HCT116 (cell line): ENCODE results near the gene IFNA14.

Experiments used
- CEBPB ChIP-seq: IDR thresholded peaks from 2 replicates; pipeline ENCODE4 v1.6.1; 2012; ENCODE audit warnings: low read depth
- CTCF ChIP-seq, 3 experiments: fragments of 200-600 bp in 1 of 3; sonication (generic) in 1 of 3; IDR thresholded peaks in 2 of 3; conservative IDR thresholded peaks in 1 of 3; 2 replicates each; pipeline ENCODE4 v1.5.1; 2012 to 2017; ENCODE audit warnings: low read depth in 2 of 3, low read length in 2 of 3, antibody characterized with exemption in 1 of 3, borderline replicate concordance in 1 of 3, control low read depth in 1 of 3, mild to moderate bottlenecking in 1 of 3, mixed read lengths in 1 of 3, mixed run types in 1 of 3, moderate library complexity in 1 of 3; ENCODE audit not compliant: insufficient read depth in 1 of 3
- EGR1 ChIP-seq: IDR thresholded peaks from 2 replicates; pipeline ENCODE4 v1.6.1; 2012; ENCODE audit warnings: low read depth
- EZH2 ChIP-seq: fragments of 200-600 bp; sonication (generic); IDR thresholded peaks from 2 replicates; pipeline ENCODE4 v1.6.1; 2017; ENCODE audit warnings: antibody characterized with exemption, mixed run types
- EZH2phosphoT487 ChIP-seq: fragments of 200-600 bp; IDR thresholded peaks from 2 replicates; pipeline ENCODE4 v1.6.1; 2018; ENCODE audit warnings: antibody characterized with exemption, borderline replicate concordance
- POLR2A ChIP-seq: IDR thresholded peaks from 2 replicates; pipeline ENCODE4 v1.7.0; 2011; ENCODE audit warnings: borderline replicate concordance; ENCODE audit not compliant: insufficient read depth, insufficient read length; ENCODE audit errors: extremely low read depth
- POLR2AphosphoS5 ChIP-seq: IDR thresholded peaks from 2 replicates; pipeline ENCODE4 v1.6.1; 2011; ENCODE audit warnings: mild to moderate bottlenecking, low read depth, low read length, moderate library complexity
- RAD21 ChIP-seq: IDR thresholded peaks from 2 replicates; pipeline ENCODE4 v1.6.1; 2012; ENCODE audit warnings: low read depth, mild to moderate bottlenecking
- SP1 ChIP-seq: IDR thresholded peaks from 2 replicates; pipeline ENCODE4 v1.6.1; 2012; ENCODE audit warnings: low read depth
- ZNF274 ChIP-seq: fragments of 200-500 bp; sonication (Bioruptor generic); IDR thresholded peaks from 2 replicates; pipeline ENCODE4 v1.6.1; 2014; ENCODE audit warnings: mild to moderate bottlenecking, low read depth, low read length, inconsistent platforms

- TF ChIP-seq POLR2AphosphoS5: no peak
- no peak for TF ChIP-seq SP1
- no peak for TF ChIP-seq CEBPB
- no peak for TF ChIP-seq EGR1
- no peak for TF ChIP-seq EZH2
- TF ChIP-seq EZH2phosphoT487: no peak
- TF ChIP-seq POLR2A: no peak
- TF ChIP-seq CTCF (IDR thresholded peaks at IDR 0.05 in 2 of 3, conservative IDR thresholded peaks at IDR 0.05 in 1 of 3; ENCODE audit: borderline replicate concordance in 1 of 3, insufficient read depth in 1 of 3, low read depth in 2 of 3, low read length in 2 of 3): no peak
- TF ChIP-seq ZNF274: no peak
- no peak for TF ChIP-seq RAD21
Measured at GRCh38 chr9:21286099-21286498, 46.3 kb upstream of the IFNA14 start.
